Airway epithelial cell (primary cell): ENCODE results near the gene TAS2R46. TPM values are rescaled to one million over a fixed set of nuclear protein-coding genes. Genes with fewer than 3 reads are reported as not detected.

Source experiments
- total RNA-seq: library from RNA; depleted of rRNA; stranded (reverse); fragments of >200 nt; gene quantifications from 2 replicates; pipeline ENCODE4 v1.2.3, GENCODE V29; 2015

TAS2R46 gene, protein sequence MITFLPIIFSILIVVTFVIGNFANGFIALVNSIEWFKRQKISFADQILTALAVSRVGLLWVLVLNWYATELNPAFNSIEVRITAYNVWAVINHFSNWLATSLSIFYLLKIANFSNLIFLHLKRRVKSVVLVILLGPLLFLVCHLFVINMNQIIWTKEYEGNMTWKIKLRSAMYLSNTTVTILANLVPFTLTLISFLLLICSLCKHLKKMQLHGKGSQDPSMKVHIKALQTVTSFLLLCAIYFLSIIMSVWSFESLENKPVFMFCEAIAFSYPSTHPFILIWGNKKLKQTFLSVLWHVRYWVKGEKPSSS
- not detected in 2 replicates for total RNA-seq

GRCh38 chr12:11062194-11062593 is at the start of gene TAS2R46:
Gene TAS2R46, minus strand, starts transcription at chr12:11062294. Its CDS starts 0 bp downstream, at chr12:11062294.

GRCh38 chr12:11092128-11092527 is 30.0 kb upstream of the TAS2R46 start, which contains the start of gene TAS2R43:
Gene TAS2R43, minus strand, starts transcription at chr12:11092313. Its CDS starts 84 bp downstream, at chr12:11092229.

GRCh38 chr12:11031307-11031706 is 30.8 kb downstream of the TAS2R46 start, which contains the start of gene TAS2R31:
Gene TAS2R31, minus strand, starts transcription at chr12:11031407. Its CDS starts 72 bp downstream, at chr12:11031335.

DNA sequence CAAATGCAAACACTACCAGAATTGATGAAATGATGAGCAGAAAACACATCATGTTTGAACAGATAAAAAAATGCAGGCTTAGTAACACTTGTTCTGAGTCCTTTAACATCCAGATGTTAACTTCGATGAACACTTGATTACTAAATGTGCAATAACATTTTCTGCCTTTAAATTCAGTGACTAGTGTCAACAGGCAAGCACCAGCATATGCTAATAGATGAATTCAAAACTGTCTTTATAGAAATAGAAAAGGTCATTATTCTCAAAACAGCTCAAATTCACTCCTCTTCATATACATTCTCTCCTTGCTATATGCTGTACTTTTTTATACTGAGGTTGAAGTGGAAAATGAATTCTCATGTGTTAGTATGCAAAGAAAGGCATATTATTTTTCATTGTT is 39.6 kb downstream of the TAS2R46 start, which contains the start of gene TAS2R19:
Gene TAS2R19 (minus strand): TSS at position 101 of the 400 bp plus-strand sequence. CDS start 49 bp downstream, at position 52.

Other genes starting within 250 kb of the TAS2R46 start
- 0.14 TPM in 1 of 2 replicates, not detected in the other for gene TAS2R10, start 235.9 kb downstream of the TAS2R46 start, total RNA-seq
- 1.6 TPM in 1 of 2 replicates, not detected in the other for gene PRR4, start 212.8 kb downstream of the TAS2R46 start, total RNA-seq
- gene PRH1, start 178.0 kb downstream of the TAS2R46 start, total RNA-seq: 1.5 and 2.4 TPM in 2 replicates
- gene TAS2R13, start 152.7 kb downstream of the TAS2R46 start, total RNA-seq: 0.14 TPM in 1 of 2 replicates, not detected in the other
- not detected in 2 replicates for gene PRH2, start 133.1 kb downstream of the TAS2R46 start, total RNA-seq
- 0.28 TPM in 1 of 2 replicates, not detected in the other for gene TAS2R14, start 123.0 kb downstream of the TAS2R46 start, total RNA-seq
- gene TAS2R50, start 75.4 kb downstream of the TAS2R46 start, total RNA-seq: 0.23 and 0.56 TPM in 2 replicates
- 0.21 TPM in 1 of 2 replicates, not detected in the other for gene TAS2R20, start 64.0 kb downstream of the TAS2R46 start, total RNA-seq
- gene TAS2R19, start 39.7 kb downstream of the TAS2R46 start, total RNA-seq: 0.65 TPM in 1 of 2 replicates, not detected in the other
- gene TAS2R31, start 30.9 kb downstream of the TAS2R46 start, total RNA-seq: 0.99 TPM in 1 of 2 replicates, not detected in the other
- 0.28 TPM in 1 of 2 replicates, not detected in the other for gene TAS2R43, start 30.0 kb upstream of the TAS2R46 start, total RNA-seq
- gene TAS2R30, start 72.3 kb upstream of the TAS2R46 start, total RNA-seq: 0.56 TPM in 1 of 2 replicates, not detected in the other
- gene SMIM10L1, start 108.9 kb upstream of the TAS2R46 start, total RNA-seq: 4.2 and 5.3 TPM in 2 replicates
- not detected in 2 replicates for gene TAS2R42, start 124.6 kb upstream of the TAS2R46 start, total RNA-seq
- gene PRB3, start 207.4 kb upstream of the TAS2R46 start, total RNA-seq: not detected in 2 replicates
- gene PRB4, start 248.1 kb upstream of the TAS2R46 start, total RNA-seq: not detected in 2 replicates